ENCODE measurements around the gene SCAI. TPM values are rescaled to one million over a fixed set of nuclear protein-coding genes. Genes with fewer than 3 reads are reported as not detected.

Gene SCAI
- total RNA-seq, result 4.1 and 4.5 TPM in 2 replicates

DNA sequence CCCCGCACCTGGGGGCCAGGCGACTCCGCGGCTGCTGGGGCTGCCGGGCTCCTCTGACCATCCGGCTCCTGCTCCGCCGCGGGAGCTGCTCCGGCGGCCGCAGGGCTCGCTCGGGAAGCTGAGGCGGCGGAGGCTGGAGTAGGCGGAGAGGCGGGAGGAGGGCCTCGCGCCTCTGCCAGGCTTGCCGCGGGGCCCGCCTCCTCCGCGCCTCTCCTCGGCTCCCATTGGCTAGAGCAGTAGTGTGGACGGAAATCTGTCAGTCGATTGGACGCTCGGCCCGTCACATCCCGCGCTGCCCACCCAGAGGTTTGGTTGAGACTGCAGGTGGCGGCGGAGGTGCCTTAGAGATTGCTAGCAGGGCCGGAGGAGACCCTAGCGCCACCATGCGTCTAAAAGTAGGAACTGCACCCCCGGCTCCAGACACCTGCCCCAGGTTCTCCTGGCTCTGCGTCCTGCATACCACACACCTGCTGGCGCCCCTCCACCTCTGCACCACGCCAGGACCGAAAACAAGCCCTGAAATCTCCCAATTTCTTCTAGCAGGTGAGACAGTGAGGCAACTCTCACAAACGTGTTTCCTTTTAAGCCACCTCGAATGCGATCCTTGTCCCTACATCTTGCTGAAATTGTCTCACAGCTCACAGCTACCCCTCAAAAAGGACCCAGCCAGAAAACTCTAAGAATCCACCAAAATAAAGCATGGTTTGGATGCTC is at the start of gene SCAI:
Gene SCAI (minus strand): TSS at position 152 of the 714 bp plus-strand sequence. CDS start 91 bp downstream, at position 61.

DNA sequence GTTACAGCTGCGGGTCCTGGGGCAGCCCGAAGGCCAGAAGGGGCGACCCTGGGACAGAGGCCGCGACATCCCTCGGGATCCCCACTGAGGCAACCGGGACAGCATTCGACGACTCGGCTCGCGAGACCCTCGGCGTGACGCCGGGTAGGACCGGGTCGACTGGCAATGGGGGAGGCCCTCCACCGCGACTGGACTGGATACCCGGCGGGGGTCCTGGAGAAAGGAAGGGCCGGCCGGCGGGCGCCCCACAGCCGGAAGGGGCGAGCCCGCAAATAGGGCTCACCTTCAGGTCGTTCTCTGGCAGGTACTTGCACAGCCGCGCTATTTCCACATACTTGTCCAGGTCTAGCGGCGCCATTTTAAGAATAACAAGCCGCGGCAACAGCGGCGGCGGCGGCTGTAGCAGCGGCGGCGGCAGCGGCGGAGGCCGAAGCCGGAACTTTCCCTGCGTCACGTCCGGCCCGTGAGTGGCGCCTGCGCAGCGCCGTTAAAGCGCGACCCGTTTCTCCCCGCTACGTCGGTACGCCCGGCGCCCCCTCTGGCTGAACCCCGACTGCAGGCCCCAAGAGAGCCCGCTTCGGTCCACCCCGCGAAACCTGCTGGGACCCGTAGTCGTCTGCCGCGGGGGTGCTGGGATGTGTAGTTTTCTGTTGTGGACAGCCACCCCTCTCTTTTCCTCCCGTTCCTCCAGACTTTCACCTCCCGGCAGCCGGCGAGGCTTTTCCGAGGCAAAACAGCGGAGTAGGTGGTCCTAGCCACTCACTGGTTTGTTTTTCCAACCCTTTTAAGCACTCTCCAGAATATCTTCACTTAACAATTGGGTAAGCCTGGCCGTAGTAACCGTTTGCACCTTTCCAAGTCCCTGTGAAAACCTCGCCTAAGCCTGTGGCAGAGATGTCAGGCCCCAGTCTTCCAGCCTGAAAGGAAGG is 46.3 kb upstream of the SCAI start, which contains the start of gene PPP6C:
Gene PPP6C (minus strand): TSS at position 443 of the 929 bp plus-strand sequence. CDS start 85 bp downstream, at position 358.

DNA sequence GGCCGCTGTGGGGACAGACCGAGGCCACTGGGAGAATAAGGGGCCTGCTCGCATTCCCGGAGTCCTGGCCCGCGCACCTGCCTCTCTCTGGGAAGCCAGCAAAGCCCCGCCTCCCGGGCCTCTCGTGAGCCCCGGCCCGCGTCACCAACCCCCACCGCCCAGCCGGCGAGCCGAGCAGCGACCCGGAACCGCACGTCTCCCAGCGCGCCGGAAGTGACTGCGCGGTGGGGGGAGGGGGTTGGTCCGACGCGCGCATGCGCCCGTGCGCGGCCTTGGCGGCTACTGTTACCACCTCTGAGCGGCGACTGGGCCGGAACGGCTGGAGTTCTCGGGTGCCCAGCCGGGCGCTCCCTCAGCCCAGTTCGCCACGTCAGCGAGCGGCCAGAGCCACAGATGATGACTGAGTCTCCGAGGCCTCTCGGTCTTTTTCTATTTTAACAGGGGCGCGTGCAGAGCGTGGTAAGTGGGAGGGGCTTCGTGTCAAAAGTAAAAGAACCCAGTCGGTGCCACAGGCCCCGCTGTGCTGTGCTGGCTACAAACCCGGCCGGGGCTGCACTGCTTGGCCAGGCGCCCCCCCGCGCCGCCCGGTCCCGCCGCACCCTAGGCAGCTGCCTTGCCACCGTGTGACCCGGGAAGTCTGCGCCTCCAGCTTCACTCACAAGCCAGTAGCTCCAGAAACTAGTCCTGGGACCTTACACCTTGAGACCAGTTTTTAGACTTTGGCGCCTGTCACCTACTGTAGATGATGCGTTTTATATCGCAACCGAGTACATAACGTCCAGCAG is 202.2 kb downstream of the SCAI start, which contains the start of gene GOLGA1:
Gene GOLGA1 (minus strand): TSS at position 190 of the 785 bp plus-strand sequence. CDS start 2,372 bp downstream, outside the sequence.

Other genes starting within 250 kb of the SCAI start
- gene GOLGA1, start 202.4 kb downstream of the SCAI start, total RNA-seq, result 12.4 and 17.3 TPM in 2 replicates
- 17.3 and 21.2 TPM in 2 replicates for gene PPP6C, start 46.3 kb upstream of the SCAI start, total RNA-seq
- 17.7 and 22.5 TPM in 2 replicates for gene RABEPK, start 57.0 kb upstream of the SCAI start, total RNA-seq
- 296 and 314 TPM in 2 replicates for gene HSPA5, start 97.8 kb upstream of the SCAI start, total RNA-seq
- 26.0 and 29.6 TPM in 2 replicates for gene GAPVD1, start 118.3 kb upstream of the SCAI start, total RNA-seq

Measured in cardiac ventricle fibroblast (primary cell).